ENCODE measurements around the gene PRR35.

DNA sequence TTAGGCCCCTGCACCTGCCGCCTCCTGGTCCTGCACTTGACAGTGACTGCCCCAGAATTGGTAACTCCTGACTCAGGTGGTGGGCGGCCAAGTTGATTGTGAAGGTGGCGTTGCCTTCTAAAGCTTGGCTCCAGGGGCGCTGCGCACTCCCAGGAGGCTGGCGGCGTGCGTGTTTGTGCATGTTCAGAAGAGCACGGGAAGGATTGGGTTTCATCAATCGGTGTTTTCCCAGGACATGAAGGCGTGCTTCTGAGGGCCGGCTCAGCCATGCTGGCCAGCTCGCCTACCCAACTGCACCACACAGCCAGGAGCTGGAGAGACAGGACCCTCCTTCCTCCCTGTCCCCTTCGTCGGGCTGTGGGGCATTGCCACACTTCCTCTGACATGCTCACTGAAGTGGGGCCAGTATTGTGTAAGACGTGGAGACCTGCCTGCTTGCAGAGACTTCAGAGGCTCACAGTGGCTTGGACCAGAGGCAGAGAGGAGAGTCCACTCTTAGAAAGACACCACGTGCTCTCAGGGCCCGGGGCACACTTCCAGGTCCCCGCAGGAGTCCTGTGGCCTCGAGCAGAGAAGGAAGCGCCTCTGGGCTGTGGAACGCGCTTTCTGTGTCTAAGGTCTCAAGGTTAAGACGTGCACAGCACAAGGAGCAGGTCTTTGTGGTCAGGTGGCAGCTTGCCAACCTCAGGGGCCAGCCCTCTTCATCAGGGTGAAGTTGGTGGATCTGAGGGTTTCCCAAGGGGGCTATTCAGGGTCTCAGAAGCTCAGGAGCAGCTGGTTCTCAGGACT lies 32.5 kb downstream of the PRR35 start:
- peak; percentile 34; the same call in 1 of the 2 replicates for TF ChIP-seq ARNT (IDR thresholded peaks at IDR 0.05)
- no peak for TF ChIP-seq BHLHE40 (IDR thresholded peaks at IDR 0.05; ENCODE audit: borderline replicate concordance)
- no peak for TF ChIP-seq NFRKB (IDR thresholded peaks at IDR 0.05)
- no peak for TF ChIP-seq SP1 (IDR thresholded peaks at IDR 0.05)
- TF ChIP-seq TARDBP (IDR thresholded peaks at IDR 0.05), result no peak
- no peak for TF ChIP-seq FOXK2 (IDR thresholded peaks at IDR 0.05)
- TF ChIP-seq SUZ12 (IDR thresholded peaks at IDR 0.05), result no peak
